HCT116 (cell line): ENCODE data around the gene PLA2G7. TPM values are rescaled to one million over a fixed set of nuclear protein-coding genes. Genes with fewer than 3 reads are reported as not detected.

Source experiments
- ATAC-seq: fragments of 200-7000 bp; cut with Tn5 transposase; 2 replicates; pipeline ENCODE4 v1.9.1; 2020; ENCODE audit warnings: mild to moderate bottlenecking, moderate library complexity
- BruUV-seq: library from RNA; stranded (reverse); fragments of 400-500 nt; replicated peaks from 2 replicates; lab custom pipeline; 2021; lab: Mats Ljungman, UMichigan
- CTCF ChIA-PET: fragments of 300-600 bp; sonication (Branson Sonifier 250); formaldehyde crosslinking; loops from one replicate; lab custom pipeline; 2021; ENCODE audit warnings: antibody characterized with exemption; lab: Charles Lee
- POLR2A ChIA-PET: fragments of 300-600, 350-600 bp; sonication (Branson Sonifier 250); formaldehyde crosslinking; loops from one replicate; lab custom pipeline; 2021; ENCODE audit warnings: antibody characterized with exemption; lab: Charles Lee
- RAD21 ChIA-PET, 2 experiments: fragments of 300-600 bp; sonication (Branson Sonifier 250); formaldehyde crosslinking; loops; one replicate each; lab custom pipeline; 2023; ENCODE audit warnings: low total read pairs in 2 of 2; ENCODE audit not compliant: uncharacterized antibody in 2 of 2, unreplicated experiment in 2 of 2, low non-redundant PET in 1 of 2; lab: Charles Lee
- DNase-seq: peaks from one replicate; pipeline ENCODE4 v3.0.0-alpha.2; 2010; ENCODE audit warnings: low read depth, low spot score
- H2AFZ ChIP-seq: fragments of 200-600 bp; shearing (Covaris generic), sonication (generic); 2 replicates; pipeline ENCODE4 v1.6.1; 2017; ENCODE audit warnings: low read depth, mixed run types, mixed read lengths, antibody characterized with exemption, low read length; ENCODE audit not compliant: poor library complexity, severe bottlenecking
- H3K27ac ChIP-seq: 2 replicates; pipeline ENCODE4 v1.5.1; 2012; ENCODE audit warnings: low read depth, low read length
- H3K27me3 ChIP-seq: fragments of 200-600 bp; sonication (generic); 2 replicates; pipeline ENCODE4 v1.6.1; 2016; ENCODE audit warnings: mixed run types, low read length, mixed read lengths; ENCODE audit not compliant: insufficient read depth
- H3K36me3 ChIP-seq, 2 experiments: fragments of 200-500 bp in 1 of 2; fragments of 200-600 bp in 1 of 2; sonication (Bioruptor generic) in 1 of 2; sonication (generic) in 1 of 2; 2 replicates each; pipeline versions ENCODE4 v1.5.1 to v1.6.1; 2014 to 2016; ENCODE audit warnings: low read length in 2 of 2, inconsistent platforms in 1 of 2, mixed read lengths in 1 of 2, mixed run types in 1 of 2; ENCODE audit not compliant: insufficient read depth in 2 of 2, control insufficient read depth in 1 of 2
- H3K4me1 ChIP-seq, 2 experiments: fragments of 200-600 bp in 1 of 2; sonication (generic) in 1 of 2; 2 replicates each; pipeline versions ENCODE4 v1.5.1 to v1.6.1; 2012 to 2017; ENCODE audit warnings: low read length in 2 of 2, inconsistent platforms in 1 of 2, mild to moderate bottlenecking in 1 of 2, mixed read lengths in 1 of 2, mixed run types in 1 of 2, moderate library complexity in 1 of 2; ENCODE audit not compliant: insufficient read depth in 2 of 2, control insufficient read depth in 1 of 2
- H3K4me2 ChIP-seq: fragments of 200-600 bp; sonication (generic); 2 replicates; pipeline ENCODE4 v1.6.1; 2017; ENCODE audit warnings: mixed run types, low read length, mixed read lengths
- H3K4me3 ChIP-seq, 2 experiments: fragments of 200-600 bp in 1 of 2; sonication (generic) in 1 of 2; replicated peaks in 1 of 2; 2 replicates each; pipeline ENCODE4 v1.5.1; 2011 to 2016; ENCODE audit warnings: low read length in 2 of 2, control low read depth in 1 of 2, low read depth in 1 of 2, mild to moderate bottlenecking in 1 of 2, mixed read lengths in 1 of 2, mixed run types in 1 of 2
- H3K79me2 ChIP-seq: fragments of 200-600 bp; sonication (generic); 2 replicates; pipeline ENCODE4 v1.6.1; 2017; ENCODE audit warnings: mild to moderate bottlenecking, mixed run types, low read length, moderate library complexity, mixed read lengths; ENCODE audit not compliant: insufficient read depth
- H3K9ac ChIP-seq: fragments of 200-600 bp; sonication (generic); 2 replicates; pipeline ENCODE4 v1.6.1; 2016; ENCODE audit warnings: low read length, mixed read lengths
- H3K9me2 ChIP-seq: fragments of 200-600 bp; sonication (generic), shearing (Covaris generic); 2 replicates; pipeline ENCODE4 v1.6.1; 2017; ENCODE audit warnings: mixed run types, mild to moderate bottlenecking, moderate library complexity; ENCODE audit not compliant: insufficient read depth
- H3K9me3 ChIP-seq, 2 experiments: fragments of 200-500 bp in 1 of 2; fragments of 200-600 bp in 1 of 2; sonication (Bioruptor generic) in 1 of 2; sonication (generic) in 1 of 2; 2 replicates each; pipeline ENCODE4 v1.6.1; 2014 to 2017; ENCODE audit warnings: low read length in 2 of 2, mixed read lengths in 2 of 2, inconsistent platforms in 1 of 2, low read depth in 1 of 2, mild to moderate bottlenecking in 1 of 2, mixed run types in 1 of 2, moderate library complexity in 1 of 2; ENCODE audit not compliant: control insufficient read depth in 1 of 2, insufficient read depth in 1 of 2
- H4K20me1 ChIP-seq: fragments of 200-600 bp; sonication (generic), shearing (Covaris generic); 2 replicates; pipeline ENCODE4 v1.6.1; 2017; ENCODE audit warnings: mixed run types, mild to moderate bottlenecking, moderate library complexity; ENCODE audit not compliant: insufficient read depth
- CBX3 ChIP-seq: IDR thresholded peaks from 2 replicates; pipeline ENCODE4 v1.6.1; 2012; ENCODE audit warnings: low read depth
- CEBPB ChIP-seq: IDR thresholded peaks from 2 replicates; pipeline ENCODE4 v1.6.1; 2012; ENCODE audit warnings: low read depth
- EGR1 ChIP-seq: IDR thresholded peaks from 2 replicates; pipeline ENCODE4 v1.6.1; 2012; ENCODE audit warnings: low read depth
- EZH2phosphoT487 ChIP-seq: fragments of 200-600 bp; IDR thresholded peaks from 2 replicates; pipeline ENCODE4 v1.6.1; 2018; ENCODE audit warnings: antibody characterized with exemption, borderline replicate concordance
- JUND ChIP-seq: IDR thresholded peaks from 2 replicates; pipeline ENCODE4 v1.6.1; 2012
- POLR2A ChIP-seq: IDR thresholded peaks from 2 replicates; pipeline ENCODE4 v1.7.0; 2011; ENCODE audit warnings: borderline replicate concordance; ENCODE audit not compliant: insufficient read depth, insufficient read length; ENCODE audit errors: extremely low read depth
- POLR2AphosphoS5 ChIP-seq: IDR thresholded peaks from 2 replicates; pipeline ENCODE4 v1.6.1; 2011; ENCODE audit warnings: mild to moderate bottlenecking, low read depth, low read length, moderate library complexity
- RAD21 ChIP-seq: IDR thresholded peaks from 2 replicates; pipeline ENCODE4 v1.6.1; 2012; ENCODE audit warnings: low read depth, mild to moderate bottlenecking
- SIN3A ChIP-seq: IDR thresholded peaks from 2 replicates; pipeline ENCODE4 v1.6.1; 2012; ENCODE audit warnings: low read depth
- SP1 ChIP-seq: IDR thresholded peaks from 2 replicates; pipeline ENCODE4 v1.6.1; 2012; ENCODE audit warnings: low read depth
- SRF ChIP-seq: IDR thresholded peaks from 2 replicates; pipeline ENCODE4 v1.6.1; 2012; ENCODE audit warnings: low read depth
- YY1 ChIP-seq: IDR thresholded peaks from 2 replicates; pipeline ENCODE4 v1.6.1; 2011; ENCODE audit warnings: low read length, low read depth, moderate library complexity, mild to moderate bottlenecking; ENCODE audit not compliant: insufficient replicate concordance; ENCODE audit errors: extremely low read depth
- ZNF274 ChIP-seq: fragments of 200-500 bp; sonication (Bioruptor generic); IDR thresholded peaks from 2 replicates; pipeline ENCODE4 v1.6.1; 2014; ENCODE audit warnings: mild to moderate bottlenecking, low read depth, low read length, inconsistent platforms
- intact Hi-C: fragments of 100-400 bp; cut with micrococcal nuclease; formaldehyde crosslinking; loops from 2 replicates; pipeline ENCODE4 v1.10.0; 2022
- total RNA-seq: library from RNA; stranded (reverse); gene quantifications from one replicate; pipeline ENCODE4 v1.2.1, GENCODE V29; 2021; ENCODE audit not compliant: unreplicated experiment
- TF ChIP-seq, protein P1 (sequence below): IDR thresholded peaks from 2 replicates; pipeline ENCODE4 v1.6.1; 2012; ENCODE audit warnings: low read depth
- TF ChIP-seq, protein P2 (sequence below): IDR thresholded peaks from 2 replicates; pipeline ENCODE4 v1.6.1; 2012
- TF ChIP-seq, protein P3 (sequence below): IDR thresholded peaks from 2 replicates; pipeline ENCODE4 v1.6.1; 2011; ENCODE audit warnings: mild to moderate bottlenecking, low read length, moderate library complexity; ENCODE audit not compliant: insufficient replicate concordance; ENCODE audit errors: extremely low read depth
- TF ChIP-seq, protein P4 (sequence below), 3 experiments: fragments of 200-600 bp in 1 of 3; sonication (generic) in 1 of 3; IDR thresholded peaks in 2 of 3; conservative IDR thresholded peaks in 1 of 3; 2 replicates each; pipeline ENCODE4 v1.5.1; 2012 to 2017; ENCODE audit warnings: low read depth in 2 of 3, low read length in 2 of 3, antibody characterized with exemption in 1 of 3, borderline replicate concordance in 1 of 3, control low read depth in 1 of 3, mild to moderate bottlenecking in 1 of 3, mixed read lengths in 1 of 3, mixed run types in 1 of 3, moderate library complexity in 1 of 3; ENCODE audit not compliant: insufficient read depth in 1 of 3

PLA2G7 gene
- total RNA-seq, 1 experiment from 2014 or later: 2.8 TPM

DNA sequence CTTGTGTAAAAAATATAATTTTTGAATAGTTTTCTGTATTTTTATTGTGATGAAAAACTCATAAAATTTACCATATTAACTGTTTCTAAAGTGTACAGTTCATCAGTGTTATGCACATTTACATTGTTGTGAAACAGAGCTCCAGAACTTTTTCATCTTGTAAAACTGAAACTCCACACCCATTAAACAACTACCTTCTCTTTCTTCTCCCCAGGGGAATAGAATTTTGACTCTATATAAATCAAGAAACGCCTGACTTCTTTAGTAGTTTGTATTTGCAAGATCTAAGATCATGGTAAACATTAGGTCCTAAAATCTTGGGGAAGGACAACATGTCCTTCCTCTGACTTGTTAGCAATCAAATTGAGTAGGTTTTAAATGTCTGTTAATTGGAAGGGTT is 20.7 kb upstream of the PLA2G7 start:
- Histone ChIP-seq H3K27me3 (no peaks in the 10 kb centered on the region), H4K20me1 (no peaks in the 10 kb centered on the region), H3K9me3 (no peaks in the 10 kb centered on the region), H3K4me1 (peaks cover 4 to 9% of the 10 kb centered on the region in 2 experiments; a peak in 3 of 4 replicates), H3K9me2 (no peaks in the 10 kb centered on the region), H3K4me3 (no peak overlapping the region), H3K79me2 (no peaks in the 10 kb centered on the region), H3K27ac (no peak overlapping the region), H2AFZ (no peak overlapping the region), H3K9ac (no peak overlapping the region), H3K4me2 (no peak overlapping the region), H3K36me3 (no peaks in the 10 kb centered on the region)
- ChIA-PET POLR2A (no interaction called here), RAD21 (no interaction called here), CTCF (no interaction called here)
- no TSS peak for BruUV-seq
- intact Hi-C loops: no loop called here
- DNase-seq (no peak), ATAC-seq (no peak)
- TF ChIP-seq JUND (no peak), SRF (no peak), SIN3A (no peak), YY1 (no peak), EZH2phosphoT487 (no peak), RAD21 (no peak), SP1 (no peak), CBX3 (no peak), CEBPB (no peak), EGR1 (no peak), POLR2A (no peak), ZNF274 (no peak), POLR2AphosphoS5 (no peak)
- TF ChIP-seq, protein P1, sequence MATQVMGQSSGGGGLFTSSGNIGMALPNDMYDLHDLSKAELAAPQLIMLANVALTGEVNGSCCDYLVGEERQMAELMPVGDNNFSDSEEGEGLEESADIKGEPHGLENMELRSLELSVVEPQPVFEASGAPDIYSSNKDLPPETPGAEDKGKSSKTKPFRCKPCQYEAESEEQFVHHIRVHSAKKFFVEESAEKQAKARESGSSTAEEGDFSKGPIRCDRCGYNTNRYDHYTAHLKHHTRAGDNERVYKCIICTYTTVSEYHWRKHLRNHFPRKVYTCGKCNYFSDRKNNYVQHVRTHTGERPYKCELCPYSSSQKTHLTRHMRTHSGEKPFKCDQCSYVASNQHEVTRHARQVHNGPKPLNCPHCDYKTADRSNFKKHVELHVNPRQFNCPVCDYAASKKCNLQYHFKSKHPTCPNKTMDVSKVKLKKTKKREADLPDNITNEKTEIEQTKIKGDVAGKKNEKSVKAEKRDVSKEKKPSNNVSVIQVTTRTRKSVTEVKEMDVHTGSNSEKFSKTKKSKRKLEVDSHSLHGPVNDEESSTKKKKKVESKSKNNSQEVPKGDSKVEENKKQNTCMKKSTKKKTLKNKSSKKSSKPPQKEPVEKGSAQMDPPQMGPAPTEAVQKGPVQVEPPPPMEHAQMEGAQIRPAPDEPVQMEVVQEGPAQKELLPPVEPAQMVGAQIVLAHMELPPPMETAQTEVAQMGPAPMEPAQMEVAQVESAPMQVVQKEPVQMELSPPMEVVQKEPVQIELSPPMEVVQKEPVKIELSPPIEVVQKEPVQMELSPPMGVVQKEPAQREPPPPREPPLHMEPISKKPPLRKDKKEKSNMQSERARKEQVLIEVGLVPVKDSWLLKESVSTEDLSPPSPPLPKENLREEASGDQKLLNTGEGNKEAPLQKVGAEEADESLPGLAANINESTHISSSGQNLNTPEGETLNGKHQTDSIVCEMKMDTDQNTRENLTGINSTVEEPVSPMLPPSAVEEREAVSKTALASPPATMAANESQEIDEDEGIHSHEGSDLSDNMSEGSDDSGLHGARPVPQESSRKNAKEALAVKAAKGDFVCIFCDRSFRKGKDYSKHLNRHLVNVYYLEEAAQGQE: no peak
- TF ChIP-seq, protein P2, sequence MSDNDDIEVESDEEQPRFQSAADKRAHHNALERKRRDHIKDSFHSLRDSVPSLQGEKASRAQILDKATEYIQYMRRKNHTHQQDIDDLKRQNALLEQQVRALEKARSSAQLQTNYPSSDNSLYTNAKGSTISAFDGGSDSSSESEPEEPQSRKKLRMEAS: no peak
- TF ChIP-seq, protein P3, sequence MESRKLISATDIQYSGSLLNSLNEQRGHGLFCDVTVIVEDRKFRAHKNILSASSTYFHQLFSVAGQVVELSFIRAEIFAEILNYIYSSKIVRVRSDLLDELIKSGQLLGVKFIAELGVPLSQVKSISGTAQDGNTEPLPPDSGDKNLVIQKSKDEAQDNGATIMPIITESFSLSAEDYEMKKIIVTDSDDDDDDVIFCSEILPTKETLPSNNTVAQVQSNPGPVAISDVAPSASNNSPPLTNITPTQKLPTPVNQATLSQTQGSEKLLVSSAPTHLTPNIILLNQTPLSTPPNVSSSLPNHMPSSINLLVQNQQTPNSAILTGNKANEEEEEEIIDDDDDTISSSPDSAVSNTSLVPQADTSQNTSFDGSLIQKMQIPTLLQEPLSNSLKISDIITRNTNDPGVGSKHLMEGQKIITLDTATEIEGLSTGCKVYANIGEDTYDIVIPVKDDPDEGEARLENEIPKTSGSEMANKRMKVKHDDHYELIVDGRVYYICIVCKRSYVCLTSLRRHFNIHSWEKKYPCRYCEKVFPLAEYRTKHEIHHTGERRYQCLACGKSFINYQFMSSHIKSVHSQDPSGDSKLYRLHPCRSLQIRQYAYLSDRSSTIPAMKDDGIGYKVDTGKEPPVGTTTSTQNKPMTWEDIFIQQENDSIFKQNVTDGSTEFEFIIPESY: no peak
- TF ChIP-seq, protein P4, sequence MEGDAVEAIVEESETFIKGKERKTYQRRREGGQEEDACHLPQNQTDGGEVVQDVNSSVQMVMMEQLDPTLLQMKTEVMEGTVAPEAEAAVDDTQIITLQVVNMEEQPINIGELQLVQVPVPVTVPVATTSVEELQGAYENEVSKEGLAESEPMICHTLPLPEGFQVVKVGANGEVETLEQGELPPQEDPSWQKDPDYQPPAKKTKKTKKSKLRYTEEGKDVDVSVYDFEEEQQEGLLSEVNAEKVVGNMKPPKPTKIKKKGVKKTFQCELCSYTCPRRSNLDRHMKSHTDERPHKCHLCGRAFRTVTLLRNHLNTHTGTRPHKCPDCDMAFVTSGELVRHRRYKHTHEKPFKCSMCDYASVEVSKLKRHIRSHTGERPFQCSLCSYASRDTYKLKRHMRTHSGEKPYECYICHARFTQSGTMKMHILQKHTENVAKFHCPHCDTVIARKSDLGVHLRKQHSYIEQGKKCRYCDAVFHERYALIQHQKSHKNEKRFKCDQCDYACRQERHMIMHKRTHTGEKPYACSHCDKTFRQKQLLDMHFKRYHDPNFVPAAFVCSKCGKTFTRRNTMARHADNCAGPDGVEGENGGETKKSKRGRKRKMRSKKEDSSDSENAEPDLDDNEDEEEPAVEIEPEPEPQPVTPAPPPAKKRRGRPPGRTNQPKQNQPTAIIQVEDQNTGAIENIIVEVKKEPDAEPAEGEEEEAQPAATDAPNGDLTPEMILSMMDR (IDR thresholded peaks at IDR 0.05 in 2 of 3, conservative IDR thresholded peaks at IDR 0.05 in 1 of 3; ENCODE audit: borderline replicate concordance in 1 of 3, insufficient read depth in 1 of 3, low read depth in 2 of 3, low read length in 2 of 3): no peak
